Spinal cord (tissue), 10 donors: ENCODE results near the gene MB. TPM values are rescaled to one million over a fixed set of nuclear protein-coding genes. Genes with fewer than 3 reads are reported as not detected.

ENCODE experiments used
- DNase-seq, 6 donors: peaks; one replicate each; pipeline versions ENCODE4 v3.0.0 to v3.0.0-alpha.2; 2013 to 2015; ENCODE audit warnings: low spot score in 6 of 6, low read depth in 4 of 6
- H3K27ac ChIP-seq: one replicate; pipeline ENCODE4 v1.5.1; 2013; ENCODE audit warnings: low read depth, low read length, control low read depth
- H3K27me3 ChIP-seq: one replicate; pipeline ENCODE4 v1.6.1; 2013; ENCODE audit warnings: low read length; ENCODE audit not compliant: control insufficient read depth, insufficient read depth
- H3K36me3 ChIP-seq: one replicate; pipeline ENCODE4 v1.6.1; 2013; ENCODE audit warnings: low read length; ENCODE audit not compliant: control insufficient read depth, insufficient read depth
- H3K4me1 ChIP-seq: one replicate; pipeline ENCODE4 v1.6.1; 2013; ENCODE audit warnings: low read length; ENCODE audit not compliant: control insufficient read depth, insufficient read depth
- H3K4me3 ChIP-seq: one replicate; pipeline ENCODE4 v1.5.1; 2013; ENCODE audit warnings: low read depth, low read length, control low read depth
- H3K9me3 ChIP-seq: one replicate; pipeline ENCODE4 v1.6.1; 2013; ENCODE audit warnings: low read length; ENCODE audit not compliant: control insufficient read depth, insufficient read depth
- WGBS: methylation state at CpG from one replicate; pipeline ENCODE4 v1.1.5; 2013; ENCODE audit warnings: missing lambda C conversion rate; ENCODE audit not compliant: insufficient coverage; 5-methylcytosine and 5-hydroxymethylcytosine counted together
- polyA plus RNA-seq, 2 donors: library from polyadenylated mRNA; unstranded; fragments of 120-200 nt; gene quantifications; one replicate each; pipeline ENCODE4 v1.2.1, GENCODE V29; 2013; ENCODE audit not compliant: insufficient read length in 2 of 2
- total RNA-seq, 2 donors: library from RNA; depleted of rRNA in 1 of 2; stranded (reverse); fragments of 120-200 nt in 1 of 2; fragments of >200 nt in 1 of 2; gene quantifications; one replicate each; pipeline versions ENCODE4 v1.2.3 to v1.2.4, GENCODE V29; 2013 to 2014
- donor health status: healthy.

Gene MB
- total and polyA plus RNA-seq, 4 donors, result 0.41 to 1.8 (median 0.64) TPM

DNA sequence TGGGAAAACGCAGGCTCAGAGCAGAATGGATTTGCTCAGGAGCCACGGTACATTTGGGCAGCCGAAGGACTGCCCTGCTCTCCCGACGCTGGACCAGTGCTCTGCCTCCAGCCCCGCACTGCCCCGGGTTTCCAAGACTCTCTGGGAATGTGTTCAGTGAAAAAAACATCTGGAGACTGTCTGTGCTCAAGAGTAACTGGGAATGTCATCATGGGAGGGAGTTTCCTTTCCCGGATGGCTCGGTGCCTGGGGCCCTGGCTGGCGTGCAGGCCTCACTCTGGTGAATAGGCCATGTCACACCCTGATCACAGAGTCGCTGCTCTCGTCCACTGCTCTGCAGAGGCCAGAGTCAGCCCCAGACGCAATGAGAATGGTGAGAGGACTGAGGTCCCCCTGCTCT, 21.3 kb upstream of the MB start:
- H3K4me1 ChIP-seq, result peaks cover 16% of the 10 kb centered on the region
- H3K4me3 ChIP-seq, result no peak overlapping the region
- no peaks in the 10 kb centered on the region for H3K27me3 ChIP-seq
- peak in 3 of 6 donors; percentile 18 to 75 (median 23) for DNase-seq
- peak overlapping the region; percentile 69 for H3K27ac ChIP-seq
- H3K9me3 ChIP-seq, result no peaks in the 10 kb centered on the region
- no peaks in the 10 kb centered on the region for H3K36me3 ChIP-seq
- WGBS, result 46% methylated on average over 12 of the region's 13 CpGs

DNA sequence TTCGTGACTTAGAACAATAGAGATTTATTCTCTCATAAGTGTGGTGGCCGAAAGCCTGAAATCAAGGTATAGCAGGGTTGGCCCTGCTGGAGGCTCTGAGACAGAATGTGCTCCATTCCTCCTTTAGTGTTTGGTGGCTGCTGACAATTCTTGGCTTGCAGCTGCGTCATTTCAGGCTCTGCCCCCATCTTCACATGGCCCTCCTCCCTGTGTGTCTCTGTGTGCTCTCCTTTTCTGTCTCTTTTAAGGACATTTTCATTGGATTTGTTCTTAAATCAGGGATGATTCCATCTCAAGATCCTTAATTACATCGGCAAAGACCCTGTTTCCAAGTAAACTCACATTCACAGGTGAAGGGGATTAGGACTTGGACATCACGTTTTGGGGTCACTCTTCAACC, 20.9 kb upstream of the MB start:
- 53% methylated on average over 3 of the region's 5 CpGs for WGBS
- H3K4me1 ChIP-seq, result peaks cover 16% of the 10 kb centered on the region
- H3K4me3 ChIP-seq, result no peak overlapping the region
- peak in 1 of 6 donors; percentile 10 for DNase-seq
- no peaks in the 10 kb centered on the region for H3K36me3 ChIP-seq
- H3K27me3 ChIP-seq, result no peaks in the 10 kb centered on the region
- H3K27ac ChIP-seq, result peak overlapping the region; percentile 69
- no peaks in the 10 kb centered on the region for H3K9me3 ChIP-seq

GRCh38 chr22:35637254-35637653, 20.1 kb upstream of the MB start:
- Histone ChIP-seq H3K36me3 (no peaks in the 10 kb centered on the region), H3K4me1 (peaks cover 16% of the 10 kb centered on the region), H3K27me3 (no peaks in the 10 kb centered on the region), H3K4me3 (no peak overlapping the region), H3K9me3 (no peaks in the 10 kb centered on the region), H3K27ac (no peak overlapping the region)
- no peak for DNase-seq
- 55% methylated on average over 5 of the region's 5 CpGs for WGBS

DNA sequence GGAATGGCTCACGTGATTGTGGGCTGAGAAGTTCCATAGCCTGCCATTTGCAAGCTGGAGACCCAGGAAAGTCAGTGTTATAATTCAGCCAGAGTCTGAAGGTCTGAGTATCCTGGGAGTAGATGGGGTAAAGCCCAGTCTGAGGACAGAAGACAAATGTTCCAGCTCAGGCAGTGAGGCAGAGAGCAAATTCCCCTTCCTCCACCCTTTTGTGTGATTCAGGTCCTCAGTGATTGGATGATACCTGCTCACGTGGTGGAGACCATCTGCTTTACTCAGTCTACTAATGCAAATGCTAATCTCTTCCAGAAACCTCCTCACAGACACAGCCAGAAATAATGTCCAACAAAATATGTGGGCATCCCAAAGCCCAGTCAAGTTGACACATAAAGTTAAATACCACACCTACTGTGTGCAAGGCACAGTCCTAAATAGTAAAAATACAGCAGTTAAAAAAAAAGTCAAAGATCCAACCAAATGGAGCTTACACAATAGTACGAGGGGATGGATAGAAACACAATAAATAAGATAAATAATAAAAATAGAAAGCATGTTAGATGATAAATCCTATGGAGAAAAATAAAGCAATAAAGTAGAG, 17.9 kb upstream of the MB start:
- Histone ChIP-seq H3K27ac (no peak overlapping the region), H3K9me3 (no peaks in the 10 kb centered on the region), H3K4me1 (peaks cover 16% of the 10 kb centered on the region), H3K27me3 (no peaks in the 10 kb centered on the region), H3K36me3 (no peaks in the 10 kb centered on the region), H3K4me3 (no peak overlapping the region)
- peak in 1 of 6 donors; percentile 13 for DNase-seq
- 67% methylated on average over 2 of the region's 3 CpGs for WGBS

DNA sequence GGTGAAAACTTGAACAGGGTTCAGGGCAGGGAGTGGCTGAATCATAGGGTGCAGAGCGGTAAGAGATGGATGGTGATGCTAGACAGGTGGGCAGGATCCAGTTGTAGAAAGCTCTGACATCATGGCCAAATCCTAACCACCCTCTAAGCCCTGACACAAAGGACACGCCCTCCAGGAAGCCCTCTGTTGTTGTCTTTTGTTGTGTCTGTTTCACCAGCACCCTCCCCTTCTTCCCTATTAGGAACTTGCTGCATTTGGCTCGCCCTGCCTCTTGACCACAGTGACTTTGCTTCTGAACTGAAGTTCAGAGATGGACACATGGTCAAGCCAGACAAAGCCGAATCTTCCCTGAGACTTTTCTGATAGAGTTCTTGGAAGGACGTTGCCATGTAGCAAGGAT, 16.9 kb upstream of the MB start:
- Histone ChIP-seq H3K27ac (no peak overlapping the region), H3K27me3 (no peaks in the 10 kb centered on the region), H3K4me3 (no peak overlapping the region), H3K4me1 (peaks cover 16% of the 10 kb centered on the region), H3K9me3 (no peaks in the 10 kb centered on the region), H3K36me3 (no peaks in the 10 kb centered on the region)
- no peak for DNase-seq
- WGBS, result 100% methylated on average over 3 of the region's 5 CpGs

GRCh38 chr22:35633520-35633919, 16.4 kb upstream of the MB start:
- DNase-seq, result no peak
- 95% methylated on average over 17 of the region's 18 CpGs for WGBS
- Histone ChIP-seq H3K9me3 (no peaks in the 10 kb centered on the region), H3K4me3 (no peak overlapping the region), H3K4me1 (peaks cover 12% of the 10 kb centered on the region), H3K27ac (no peak overlapping the region), H3K36me3 (no peaks in the 10 kb centered on the region), H3K27me3 (peaks cover under 1% of the 10 kb centered on the region)

- no peak overlapping the region for H3K4me3 ChIP-seq
- peaks cover 6% of the 10 kb centered on the region for H3K4me1 ChIP-seq
- H3K27me3 ChIP-seq, result peaks cover 2% of the 10 kb centered on the region
- no peaks in the 10 kb centered on the region for H3K36me3 ChIP-seq
- no peak overlapping the region for H3K27ac ChIP-seq
- no peak for DNase-seq
- WGBS, result no CpG with 5 or more reads among the region's 3 CpGs
- H3K9me3 ChIP-seq, result no peaks in the 10 kb centered on the region
Measured at GRCh38 chr22:35632935-35633334, 15.8 kb upstream of the MB start.

- no peak overlapping the region for H3K27ac ChIP-seq
- H3K36me3 ChIP-seq, result no peaks in the 10 kb centered on the region
- H3K4me3 ChIP-seq, result no peak overlapping the region
- H3K4me1 ChIP-seq, result peaks cover 10% of the 10 kb centered on the region
- WGBS, result no CpG with 5 or more reads among the region's 5 CpGs
- no peak for DNase-seq
- H3K27me3 ChIP-seq, result peaks cover 6% of the 10 kb centered on the region
- H3K9me3 ChIP-seq, result no peaks in the 10 kb centered on the region
Measured at GRCh38 chr22:35631597-35631996, 14.5 kb upstream of the MB start.

DNA sequence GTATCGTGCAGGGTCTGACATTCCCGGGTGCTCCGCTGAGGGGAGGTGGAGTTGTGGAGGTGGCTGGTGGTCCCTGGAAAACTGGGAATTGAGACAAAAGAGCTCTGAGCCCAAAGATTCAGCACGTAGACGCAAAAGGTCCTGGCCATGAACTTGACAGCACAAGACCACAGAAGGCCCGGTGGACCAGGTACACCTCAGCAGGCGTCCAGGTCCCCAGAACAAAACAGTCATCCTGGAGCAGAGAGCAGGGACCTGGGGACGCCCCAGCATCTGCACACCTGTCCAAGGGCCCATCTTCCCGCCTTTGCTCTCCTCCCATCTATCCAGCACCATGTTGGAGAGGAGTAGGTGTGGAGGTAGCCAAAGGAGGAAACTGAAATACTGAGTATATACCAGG, 13.8 kb upstream of the MB start:
- no peaks in the 10 kb centered on the region for H3K9me3 ChIP-seq
- no peak overlapping the region for H3K27ac ChIP-seq
- peaks cover 6% of the 10 kb centered on the region for H3K27me3 ChIP-seq
- peaks cover 10% of the 10 kb centered on the region for H3K4me1 ChIP-seq
- 100% methylated on average over 7 of the region's 9 CpGs for WGBS
- no peak for DNase-seq
- no peak overlapping the region for H3K4me3 ChIP-seq
- no peaks in the 10 kb centered on the region for H3K36me3 ChIP-seq

GRCh38 chr22:35630387-35630793, 13.3 kb upstream of the MB start:
- Histone ChIP-seq H3K36me3 (no peaks in the 10 kb centered on the region), H3K9me3 (no peaks in the 10 kb centered on the region), H3K27ac (no peak overlapping the region), H3K4me3 (no peak overlapping the region), H3K27me3 (peaks cover 6% of the 10 kb centered on the region), H3K4me1 (peaks cover 10% of the 10 kb centered on the region)
- no peak for DNase-seq
- 60% methylated on average over 2 of the region's 4 CpGs for WGBS
